Astrocyte (in vitro differentiated cells and primary cell): ENCODE results near the gene GPATCH11. TPM values are rescaled to one million over a fixed set of nuclear protein-coding genes. Genes with fewer than 3 reads are reported as not detected.

Source experiments
- DNase-seq: peaks from one replicate; pipeline ENCODE4 v3.0.0-alpha.2; 2010; ENCODE audit warnings: low read depth
- FAIRE-seq: peaks from 2 replicates; lab custom pipeline; 2011; peaks lifted over from hg19 to GRCh38; lab: Jason Lieb, UNC
- H2AFZ ChIP-seq: 2 replicates; pipeline ENCODE4 v1.6.0; 2012; ENCODE audit warnings: low read depth, low read length, inconsistent platforms
- H3K27ac ChIP-seq: 2 replicates; pipeline ENCODE4 v1.5.1; 2011; ENCODE audit warnings: low read depth, low read length, inconsistent platforms
- H3K27me3 ChIP-seq: 2 replicates; pipeline ENCODE4 v1.6.0; 2011; ENCODE audit warnings: low read length, inconsistent platforms; ENCODE audit not compliant: insufficient read depth
- H3K36me3 ChIP-seq: 2 replicates; pipeline ENCODE4 v1.5.1; 2011; ENCODE audit warnings: low read length, inconsistent platforms; ENCODE audit not compliant: insufficient read depth
- H3K4me1 ChIP-seq: 2 replicates; pipeline ENCODE4 v1.5.1; 2011; ENCODE audit warnings: low read length, inconsistent platforms; ENCODE audit not compliant: insufficient read depth
- H3K4me2 ChIP-seq: 2 replicates; pipeline ENCODE4 v1.6.0; 2012; ENCODE audit warnings: low read length, inconsistent platforms
- H3K4me3 ChIP-seq: 2 replicates; pipeline ENCODE4 v1.5.1; 2011; ENCODE audit warnings: low read depth, mild to moderate bottlenecking, low read length, inconsistent platforms; ENCODE audit not compliant: insufficient read depth
- H3K79me2 ChIP-seq: 2 replicates; pipeline ENCODE4 v1.6.0; 2012; ENCODE audit warnings: mild to moderate bottlenecking, low read length, inconsistent platforms; ENCODE audit not compliant: insufficient read depth
- H3K9ac ChIP-seq: 2 replicates; pipeline ENCODE4 v1.6.0; 2012; ENCODE audit warnings: mild to moderate bottlenecking, low read length, inconsistent platforms
- H3K9me3 ChIP-seq: 2 replicates; pipeline ENCODE4 v1.5.1; 2012; ENCODE audit warnings: low read depth, mild to moderate bottlenecking, low read length, inconsistent platforms; ENCODE audit not compliant: insufficient read depth
- H4K20me1 ChIP-seq: 2 replicates; pipeline ENCODE4 v1.6.0; 2012; ENCODE audit warnings: low read length, inconsistent platforms; ENCODE audit not compliant: insufficient read depth
- H3K27ac Mint-ChIP-seq: one replicate; pipeline ENCODE4 v1.8.0; 2021; ENCODE audit warnings: mild to moderate bottlenecking, mixed read lengths; ENCODE audit not compliant: unreplicated experiment
- H3K27me3 Mint-ChIP-seq: one replicate; pipeline ENCODE4 v1.8.0; 2021; ENCODE audit warnings: low read depth, mixed read lengths; ENCODE audit not compliant: unreplicated experiment
- H3K36me3 Mint-ChIP-seq: one replicate; pipeline ENCODE4 v1.8.0; 2021; ENCODE audit warnings: low read depth, mixed read lengths; ENCODE audit not compliant: unreplicated experiment
- H3K4me1 Mint-ChIP-seq: one replicate; pipeline ENCODE4 v1.8.0; 2021; ENCODE audit warnings: low read depth, mixed read lengths; ENCODE audit not compliant: unreplicated experiment
- H3K4me3 Mint-ChIP-seq: one replicate; pipeline ENCODE4 v1.8.0; 2021; ENCODE audit warnings: mild to moderate bottlenecking, moderate library complexity, mixed read lengths; ENCODE audit not compliant: unreplicated experiment
- H3K9me3 Mint-ChIP-seq: one replicate; pipeline ENCODE4 v1.8.0; 2021; ENCODE audit warnings: mild to moderate bottlenecking, mixed read lengths; ENCODE audit not compliant: unreplicated experiment
- EZH2 ChIP-seq: IDR thresholded peaks from 2 replicates; pipeline ENCODE4 v1.6.1; 2012; ENCODE audit warnings: mild to moderate bottlenecking, low read length, inconsistent platforms; ENCODE audit not compliant: insufficient read depth
- total RNA-seq: library from RNA; stranded (reverse); gene quantifications from 2 replicates; pipeline ENCODE4 v1.2.1, GENCODE V29; 2021
- TF ChIP-seq, protein P1 (sequence below): IDR thresholded peaks from 2 replicates; pipeline ENCODE4 v1.5.1; 2011; ENCODE audit warnings: low read depth, mild to moderate bottlenecking, inconsistent platforms, low read length, moderate library complexity; ENCODE audit not compliant: insufficient read depth

GPATCH11 gene
- total RNA-seq, 1 donor from 2014 or later = 5.7 TPM

DNA sequence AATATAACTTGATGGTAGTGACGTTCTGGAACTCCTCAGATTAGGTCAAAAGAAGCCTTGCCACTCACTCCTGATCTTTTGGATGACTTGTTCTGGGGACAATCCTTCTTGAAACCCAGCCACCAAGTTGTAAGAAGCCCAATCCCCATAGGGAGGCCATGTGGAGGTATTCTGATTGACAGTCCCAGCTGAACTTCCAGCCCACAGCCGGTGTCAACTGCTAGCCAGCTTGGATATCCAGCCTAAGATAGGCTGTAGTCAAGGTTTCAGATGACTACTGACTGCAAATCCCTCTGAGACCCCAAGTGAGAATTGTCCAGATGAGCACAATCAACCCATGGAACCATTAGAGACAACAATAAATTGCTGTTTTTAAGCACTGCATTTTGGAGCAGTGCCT is 41.1 kb downstream of the GPATCH11 start:
- Mint-ChIP-seq H3K4me1 (no peaks in the 10 kb centered on the region), H3K27ac (no peak overlapping the region)

GRCh38 chr2:37132914-37133313 is 48.6 kb downstream of the GPATCH11 start:
- Histone ChIP-seq H3K9ac (no peak overlapping the region), H3K9me3 (no peaks in the 10 kb centered on the region), H3K4me2 (no peak overlapping the region), H3K36me3 (peaks cover 32% of the 10 kb centered on the region), H3K4me1 (no peaks in the 10 kb centered on the region), H3K79me2 (no peaks in the 10 kb centered on the region), H3K27ac (no peak overlapping the region), H3K4me3 (no peak overlapping the region), H2AFZ (no peak overlapping the region), H3K27me3 (no peaks in the 10 kb centered on the region), H4K20me1 (peaks cover 10% of the 10 kb centered on the region)
- H3K27me3 Mint-ChIP-seq = no peaks in the 10 kb centered on the region
- no peaks in the 10 kb centered on the region for H3K9me3 Mint-ChIP-seq
- H3K4me1 Mint-ChIP-seq = no peaks in the 10 kb centered on the region
- H3K27ac Mint-ChIP-seq = no peak overlapping the region
- peaks cover 32% of the 10 kb centered on the region for H3K36me3 Mint-ChIP-seq
- FAIRE-seq (no peak), DNase-seq (no peak)
- H3K4me3 Mint-ChIP-seq = no peak overlapping the region
- TF ChIP-seq, protein P1, sequence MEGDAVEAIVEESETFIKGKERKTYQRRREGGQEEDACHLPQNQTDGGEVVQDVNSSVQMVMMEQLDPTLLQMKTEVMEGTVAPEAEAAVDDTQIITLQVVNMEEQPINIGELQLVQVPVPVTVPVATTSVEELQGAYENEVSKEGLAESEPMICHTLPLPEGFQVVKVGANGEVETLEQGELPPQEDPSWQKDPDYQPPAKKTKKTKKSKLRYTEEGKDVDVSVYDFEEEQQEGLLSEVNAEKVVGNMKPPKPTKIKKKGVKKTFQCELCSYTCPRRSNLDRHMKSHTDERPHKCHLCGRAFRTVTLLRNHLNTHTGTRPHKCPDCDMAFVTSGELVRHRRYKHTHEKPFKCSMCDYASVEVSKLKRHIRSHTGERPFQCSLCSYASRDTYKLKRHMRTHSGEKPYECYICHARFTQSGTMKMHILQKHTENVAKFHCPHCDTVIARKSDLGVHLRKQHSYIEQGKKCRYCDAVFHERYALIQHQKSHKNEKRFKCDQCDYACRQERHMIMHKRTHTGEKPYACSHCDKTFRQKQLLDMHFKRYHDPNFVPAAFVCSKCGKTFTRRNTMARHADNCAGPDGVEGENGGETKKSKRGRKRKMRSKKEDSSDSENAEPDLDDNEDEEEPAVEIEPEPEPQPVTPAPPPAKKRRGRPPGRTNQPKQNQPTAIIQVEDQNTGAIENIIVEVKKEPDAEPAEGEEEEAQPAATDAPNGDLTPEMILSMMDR = no peak

More for the DNA sequence above, 41.1 kb downstream of the GPATCH11 start:
- no peak overlapping the region for H3K4me2 ChIP-seq
- H3K36me3 ChIP-seq = peaks cover 20% of the 10 kb centered on the region
- no peaks in the 10 kb centered on the region for H3K9me3 ChIP-seq
- no peaks in the 10 kb centered on the region for H3K79me2 ChIP-seq
- H2AFZ ChIP-seq = no peak overlapping the region
- no peaks in the 10 kb centered on the region for H3K4me1 ChIP-seq
- H3K9ac ChIP-seq = no peak overlapping the region
- Mint-ChIP-seq H3K36me3 (peaks cover 22% of the 10 kb centered on the region), H3K27me3 (no peaks in the 10 kb centered on the region), H3K9me3 (no peaks in the 10 kb centered on the region), H3K4me3 (no peak overlapping the region)
- peaks cover 7% of the 10 kb centered on the region for H4K20me1 ChIP-seq
- no peak overlapping the region for H3K4me3 ChIP-seq
- H3K27me3 ChIP-seq = no peaks in the 10 kb centered on the region
- FAIRE-seq (no peak), DNase-seq (no peak)
- no peak overlapping the region for H3K27ac ChIP-seq
- TF ChIP-seq, protein P1 = no peak
- no peak for TF ChIP-seq EZH2

- FAIRE-seq (no peak), DNase-seq (no peak)
- peaks cover 15% of the 10 kb centered on the region for H3K36me3 Mint-ChIP-seq
- no peak overlapping the region for H3K4me3 ChIP-seq
- H3K9me3 Mint-ChIP-seq = no peaks in the 10 kb centered on the region
- H3K27me3 ChIP-seq = no peaks in the 10 kb centered on the region
- peaks cover 26% of the 10 kb centered on the region for H3K36me3 ChIP-seq
- H3K27ac Mint-ChIP-seq = no peak overlapping the region
- no peaks in the 10 kb centered on the region for H3K79me2 ChIP-seq
- H4K20me1 ChIP-seq = no peaks in the 10 kb centered on the region
- H3K9ac ChIP-seq = no peak overlapping the region
- no peak overlapping the region for H3K27ac ChIP-seq
- H3K9me3 ChIP-seq = no peaks in the 10 kb centered on the region
- H3K4me3 Mint-ChIP-seq = no peak overlapping the region
- no peak for TF ChIP-seq EZH2
- TF ChIP-seq, protein P1 = no peak
- no peaks in the 10 kb centered on the region for H3K4me1 ChIP-seq
- H3K4me1 Mint-ChIP-seq = no peaks in the 10 kb centered on the region
- H3K4me2 ChIP-seq = no peak overlapping the region
- no peak overlapping the region for H2AFZ ChIP-seq
- H3K27me3 Mint-ChIP-seq = no peaks in the 10 kb centered on the region
Observed at GRCh38 chr2:37142546-37142945, 58.2 kb downstream of the GPATCH11 start.
